Ishikawa (cell line): Measurements from ENCODE around the gene KCNG2.

Experiments used
- CREB1 ChIP-seq: IDR thresholded peaks from 2 replicates; pipeline ENCODE4 v1.6.1; 2012; ENCODE audit warnings: low read depth
- TAF1 ChIP-seq: IDR thresholded peaks from 2 replicates; pipeline ENCODE4 v1.6.1; 2012; ENCODE audit warnings: low read depth, mild to moderate bottlenecking
- YY1 ChIP-seq: IDR thresholded peaks from 2 replicates; pipeline ENCODE4 v1.6.1; 2012; ENCODE audit warnings: low read depth
- ZBTB7A ChIP-seq: IDR thresholded peaks from 2 replicates; pipeline ENCODE4 v1.6.1; 2012; ENCODE audit warnings: low read depth
- TF ChIP-seq, protein P1 (sequence below): IDR thresholded peaks from 2 replicates; pipeline ENCODE4 v1.6.1; 2012

DNA sequence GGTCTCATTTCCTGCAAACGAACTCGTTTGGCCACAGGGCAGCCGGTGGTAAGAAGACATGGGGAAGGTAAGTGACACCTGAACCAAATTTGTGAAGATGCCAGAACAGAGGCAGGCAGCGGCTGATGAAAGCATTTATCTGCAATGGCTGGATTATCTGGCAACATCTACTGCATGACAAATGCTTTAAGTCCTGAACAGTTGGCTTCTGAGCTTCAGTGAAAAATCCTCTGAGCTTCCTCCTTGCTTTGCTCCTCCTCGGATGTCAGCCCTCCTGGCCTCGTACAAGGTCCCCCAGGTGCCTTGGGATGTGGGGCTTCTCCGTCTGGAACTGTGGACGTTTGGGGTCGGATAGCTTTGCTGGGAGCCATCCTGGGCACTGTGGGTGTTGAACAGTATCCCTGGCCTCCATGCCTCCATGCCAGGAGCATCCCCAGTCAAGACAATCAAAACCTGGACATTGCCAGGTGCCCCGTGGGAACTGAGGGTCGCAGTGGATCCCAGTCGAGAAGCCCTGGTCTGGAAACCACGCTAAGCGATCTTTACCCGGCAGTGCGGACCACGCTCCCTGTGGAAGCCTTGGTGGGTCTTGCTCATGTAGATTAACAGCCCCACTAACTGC, 49.3 kb downstream of the KCNG2 start:
- no peak for TF ChIP-seq CREB1
- TF ChIP-seq, protein P1, sequence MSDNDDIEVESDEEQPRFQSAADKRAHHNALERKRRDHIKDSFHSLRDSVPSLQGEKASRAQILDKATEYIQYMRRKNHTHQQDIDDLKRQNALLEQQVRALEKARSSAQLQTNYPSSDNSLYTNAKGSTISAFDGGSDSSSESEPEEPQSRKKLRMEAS, result no peak
- TF ChIP-seq TAF1, result no peak
- no peak for TF ChIP-seq YY1
- TF ChIP-seq ZBTB7A, result no peak
